Measurements from ENCODE around the gene KCNMA1. TPM values are rescaled to one million over a fixed set of nuclear protein-coding genes. Genes with fewer than 3 reads are reported as not detected.

The KCNMA1 gene
- total RNA-seq, 1 experiment from 2014 or later, result 0.49 TPM

- TF ChIP-seq TCF7L2 (IDR thresholded peaks at IDR 0.05; ENCODE audit: borderline replicate concordance, extremely low read depth, insufficient read depth, insufficient read length) (no peak), SP1 (IDR thresholded peaks at IDR 0.05; ENCODE audit: low read depth) (peak; percentile 97)
These were observed 123.8 kb downstream of the KCNMA1 start (continued) for GRCh38 chr10:77513781-77514331.

GRCh38 chr10:77513220-77513619, 124.4 kb downstream of the KCNMA1 start:
- POLR2A ChIA-PET, result interaction anchor here (1.0 to 3.7 kb wide), 3 partner anchors 10 to 13 kb away, joined by 4 to 32 read pairs (median 6); no protein-coding TSS in a partner anchor
- peak overlapping the region in 1 of 2 experiments; percentile 48; a peak in 3 of 4 replicates for H3K4me3 ChIP-seq (replicated peaks in 1 of 2; ENCODE audit: low read depth in 1 of 2, low read length in 2 of 2)

GRCh38 chr10:77512219-77512578, 125.4 kb downstream of the KCNMA1 start:
- H3K4me2 ChIP-seq (ENCODE audit: low read length), result peak overlapping the region; percentile 81
- H3K9ac ChIP-seq (ENCODE audit: low read length), result no peak overlapping the region
- no peaks in the 10 kb centered on the region for H3K79me2 ChIP-seq (ENCODE audit: insufficient read depth, low read length)
- ATAC-seq, result no peak
- no peaks in the 10 kb centered on the region for H3K9me3 ChIP-seq (ENCODE audit: control insufficient read depth in 1 of 2, insufficient read depth in 1 of 2, low read depth in 1 of 2, low read length in 2 of 2)
- H3K27me3 ChIP-seq (ENCODE audit: insufficient read depth, low read length), result no peaks in the 10 kb centered on the region
- no peaks in the 10 kb centered on the region for H3K36me3 ChIP-seq (ENCODE audit: control insufficient read depth in 1 of 2, insufficient read depth in 2 of 2, low read length in 2 of 2)
- ChIA-PET RAD21 (ENCODE audit: low non-redundant PET in 1 of 2, low total read pairs in 2 of 2, uncharacterized antibody in 2 of 2, unreplicated experiment in 2 of 2) (no interaction called here), POLR2A (interaction anchor here (3.7 kb wide), 1 partner anchor 9 kb away, joined by 32 read pairs; no protein-coding TSS in a partner anchor), CTCF (no interaction called here)
- H3K4me1 ChIP-seq (ENCODE audit: control insufficient read depth in 1 of 2, insufficient read depth in 2 of 2, low read length in 2 of 2), result peaks cover 19 to 72% of the 10 kb centered on the region in 2 experiments
- DNase-seq (ENCODE audit: low read depth, low spot score), result no peak
- no peaks in the 10 kb centered on the region for H3K9me2 ChIP-seq (ENCODE audit: insufficient read depth)
- no peak overlapping the region for H2AFZ ChIP-seq (ENCODE audit: low read depth, low read length, poor library complexity, severe bottlenecking)
- BruUV-seq (replicated peaks), result no TSS peak
- intact Hi-C loops (cut with micrococcal nuclease), result no loop called here
- H3K4me3 ChIP-seq (replicated peaks in 1 of 2; ENCODE audit: low read depth in 1 of 2, low read length in 2 of 2), result no peak overlapping the region
- no peak overlapping the region for H3K27ac ChIP-seq (ENCODE audit: low read depth, low read length)
- TF ChIP-seq CBX3 (IDR thresholded peaks at IDR 0.05; ENCODE audit: low read depth) (no peak), SRF (IDR thresholded peaks at IDR 0.05; ENCODE audit: low read depth) (no peak), REST (IDR thresholded peaks at IDR 0.05; ENCODE audit: low read depth) (no peak), MAX (IDR thresholded peaks at IDR 0.05) (no peak), SIN3A (IDR thresholded peaks at IDR 0.05; ENCODE audit: low read depth) (no peak), EGR1 (IDR thresholded peaks at IDR 0.05; ENCODE audit: low read depth) (no peak)
- no peaks in the 10 kb centered on the region for H4K20me1 ChIP-seq (ENCODE audit: insufficient read depth)

More at GRCh38 chr10:77513220-77513619, 124.4 kb downstream of the KCNMA1 start:
- Histone ChIP-seq H3K9me3 (ENCODE audit: control insufficient read depth in 1 of 2, insufficient read depth in 1 of 2, low read depth in 1 of 2, low read length in 2 of 2) (no peaks in the 10 kb centered on the region), H3K27ac (ENCODE audit: low read depth, low read length) (peak overlapping the region; percentile 67), H3K9me2 (ENCODE audit: insufficient read depth) (no peaks in the 10 kb centered on the region), H3K27me3 (ENCODE audit: insufficient read depth, low read length) (no peaks in the 10 kb centered on the region), H3K79me2 (ENCODE audit: insufficient read depth, low read length) (no peaks in the 10 kb centered on the region), H2AFZ (ENCODE audit: low read depth, low read length, poor library complexity, severe bottlenecking) (peak overlapping the region; percentile 60), H3K4me2 (ENCODE audit: low read length) (peak overlapping the region; percentile 81), H3K9ac (ENCODE audit: low read length) (peak overlapping the region; percentile 41), H3K4me1 (ENCODE audit: control insufficient read depth in 1 of 2, insufficient read depth in 2 of 2, low read length in 2 of 2) (peaks cover 17 to 68% of the 10 kb centered on the region in 2 experiments), H4K20me1 (ENCODE audit: insufficient read depth) (no peaks in the 10 kb centered on the region), H3K36me3 (ENCODE audit: control insufficient read depth in 1 of 2, insufficient read depth in 2 of 2, low read length in 2 of 2) (no peaks in the 10 kb centered on the region)
- DNase-seq (ENCODE audit: low read depth, low spot score) (no peak), ATAC-seq (no peak)
- RAD21 ChIA-PET (ENCODE audit: low non-redundant PET in 1 of 2, low total read pairs in 2 of 2, uncharacterized antibody in 2 of 2, unreplicated experiment in 2 of 2), result no interaction called here
- CTCF ChIA-PET, result interaction anchor here (1.0 to 2.2 kb wide), 3 partner anchors 8 to 198 kb away, joined by 3 to 8 read pairs (median 3); no protein-coding TSS in a partner anchor
- intact Hi-C loops (cut with micrococcal nuclease), result no loop called here
- BruUV-seq (replicated peaks), result no TSS peak
- TF ChIP-seq SP1 (IDR thresholded peaks at IDR 0.05; ENCODE audit: low read depth), result no peak

Data from HCT116 (cell line).